ENCODE data around the gene KHDC3L. TPM values are rescaled to one million over a fixed set of nuclear protein-coding genes. Genes with fewer than 3 reads are reported as not detected.

KHDC3L gene
- total and polyA plus RNA-seq, 2 of the 8 experiments (the other 6 are each of a cell fraction or from before 2014, with no cell fraction given) = 0.11 TPM; not detected in 1

DNA sequence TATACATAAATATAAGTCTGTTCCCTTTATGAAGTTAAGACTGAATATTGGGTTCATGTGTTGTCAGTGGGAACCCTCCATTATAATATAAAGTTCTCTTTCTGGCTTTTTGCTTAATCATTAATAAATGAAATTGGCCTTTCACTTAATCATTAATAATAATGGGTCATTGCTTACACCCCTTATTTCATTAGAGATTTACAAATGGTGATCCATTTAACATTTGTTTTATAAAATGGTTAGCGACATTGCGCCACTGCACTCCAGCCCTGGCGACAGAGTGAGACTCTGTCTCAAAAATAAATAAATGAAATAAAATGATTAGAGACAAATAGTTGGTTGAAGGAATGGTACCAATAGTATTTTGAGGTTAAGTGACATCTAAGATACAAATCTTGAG, 50.6 kb downstream of the KHDC3L start (continued):
- TF ChIP-seq, protein P1, sequence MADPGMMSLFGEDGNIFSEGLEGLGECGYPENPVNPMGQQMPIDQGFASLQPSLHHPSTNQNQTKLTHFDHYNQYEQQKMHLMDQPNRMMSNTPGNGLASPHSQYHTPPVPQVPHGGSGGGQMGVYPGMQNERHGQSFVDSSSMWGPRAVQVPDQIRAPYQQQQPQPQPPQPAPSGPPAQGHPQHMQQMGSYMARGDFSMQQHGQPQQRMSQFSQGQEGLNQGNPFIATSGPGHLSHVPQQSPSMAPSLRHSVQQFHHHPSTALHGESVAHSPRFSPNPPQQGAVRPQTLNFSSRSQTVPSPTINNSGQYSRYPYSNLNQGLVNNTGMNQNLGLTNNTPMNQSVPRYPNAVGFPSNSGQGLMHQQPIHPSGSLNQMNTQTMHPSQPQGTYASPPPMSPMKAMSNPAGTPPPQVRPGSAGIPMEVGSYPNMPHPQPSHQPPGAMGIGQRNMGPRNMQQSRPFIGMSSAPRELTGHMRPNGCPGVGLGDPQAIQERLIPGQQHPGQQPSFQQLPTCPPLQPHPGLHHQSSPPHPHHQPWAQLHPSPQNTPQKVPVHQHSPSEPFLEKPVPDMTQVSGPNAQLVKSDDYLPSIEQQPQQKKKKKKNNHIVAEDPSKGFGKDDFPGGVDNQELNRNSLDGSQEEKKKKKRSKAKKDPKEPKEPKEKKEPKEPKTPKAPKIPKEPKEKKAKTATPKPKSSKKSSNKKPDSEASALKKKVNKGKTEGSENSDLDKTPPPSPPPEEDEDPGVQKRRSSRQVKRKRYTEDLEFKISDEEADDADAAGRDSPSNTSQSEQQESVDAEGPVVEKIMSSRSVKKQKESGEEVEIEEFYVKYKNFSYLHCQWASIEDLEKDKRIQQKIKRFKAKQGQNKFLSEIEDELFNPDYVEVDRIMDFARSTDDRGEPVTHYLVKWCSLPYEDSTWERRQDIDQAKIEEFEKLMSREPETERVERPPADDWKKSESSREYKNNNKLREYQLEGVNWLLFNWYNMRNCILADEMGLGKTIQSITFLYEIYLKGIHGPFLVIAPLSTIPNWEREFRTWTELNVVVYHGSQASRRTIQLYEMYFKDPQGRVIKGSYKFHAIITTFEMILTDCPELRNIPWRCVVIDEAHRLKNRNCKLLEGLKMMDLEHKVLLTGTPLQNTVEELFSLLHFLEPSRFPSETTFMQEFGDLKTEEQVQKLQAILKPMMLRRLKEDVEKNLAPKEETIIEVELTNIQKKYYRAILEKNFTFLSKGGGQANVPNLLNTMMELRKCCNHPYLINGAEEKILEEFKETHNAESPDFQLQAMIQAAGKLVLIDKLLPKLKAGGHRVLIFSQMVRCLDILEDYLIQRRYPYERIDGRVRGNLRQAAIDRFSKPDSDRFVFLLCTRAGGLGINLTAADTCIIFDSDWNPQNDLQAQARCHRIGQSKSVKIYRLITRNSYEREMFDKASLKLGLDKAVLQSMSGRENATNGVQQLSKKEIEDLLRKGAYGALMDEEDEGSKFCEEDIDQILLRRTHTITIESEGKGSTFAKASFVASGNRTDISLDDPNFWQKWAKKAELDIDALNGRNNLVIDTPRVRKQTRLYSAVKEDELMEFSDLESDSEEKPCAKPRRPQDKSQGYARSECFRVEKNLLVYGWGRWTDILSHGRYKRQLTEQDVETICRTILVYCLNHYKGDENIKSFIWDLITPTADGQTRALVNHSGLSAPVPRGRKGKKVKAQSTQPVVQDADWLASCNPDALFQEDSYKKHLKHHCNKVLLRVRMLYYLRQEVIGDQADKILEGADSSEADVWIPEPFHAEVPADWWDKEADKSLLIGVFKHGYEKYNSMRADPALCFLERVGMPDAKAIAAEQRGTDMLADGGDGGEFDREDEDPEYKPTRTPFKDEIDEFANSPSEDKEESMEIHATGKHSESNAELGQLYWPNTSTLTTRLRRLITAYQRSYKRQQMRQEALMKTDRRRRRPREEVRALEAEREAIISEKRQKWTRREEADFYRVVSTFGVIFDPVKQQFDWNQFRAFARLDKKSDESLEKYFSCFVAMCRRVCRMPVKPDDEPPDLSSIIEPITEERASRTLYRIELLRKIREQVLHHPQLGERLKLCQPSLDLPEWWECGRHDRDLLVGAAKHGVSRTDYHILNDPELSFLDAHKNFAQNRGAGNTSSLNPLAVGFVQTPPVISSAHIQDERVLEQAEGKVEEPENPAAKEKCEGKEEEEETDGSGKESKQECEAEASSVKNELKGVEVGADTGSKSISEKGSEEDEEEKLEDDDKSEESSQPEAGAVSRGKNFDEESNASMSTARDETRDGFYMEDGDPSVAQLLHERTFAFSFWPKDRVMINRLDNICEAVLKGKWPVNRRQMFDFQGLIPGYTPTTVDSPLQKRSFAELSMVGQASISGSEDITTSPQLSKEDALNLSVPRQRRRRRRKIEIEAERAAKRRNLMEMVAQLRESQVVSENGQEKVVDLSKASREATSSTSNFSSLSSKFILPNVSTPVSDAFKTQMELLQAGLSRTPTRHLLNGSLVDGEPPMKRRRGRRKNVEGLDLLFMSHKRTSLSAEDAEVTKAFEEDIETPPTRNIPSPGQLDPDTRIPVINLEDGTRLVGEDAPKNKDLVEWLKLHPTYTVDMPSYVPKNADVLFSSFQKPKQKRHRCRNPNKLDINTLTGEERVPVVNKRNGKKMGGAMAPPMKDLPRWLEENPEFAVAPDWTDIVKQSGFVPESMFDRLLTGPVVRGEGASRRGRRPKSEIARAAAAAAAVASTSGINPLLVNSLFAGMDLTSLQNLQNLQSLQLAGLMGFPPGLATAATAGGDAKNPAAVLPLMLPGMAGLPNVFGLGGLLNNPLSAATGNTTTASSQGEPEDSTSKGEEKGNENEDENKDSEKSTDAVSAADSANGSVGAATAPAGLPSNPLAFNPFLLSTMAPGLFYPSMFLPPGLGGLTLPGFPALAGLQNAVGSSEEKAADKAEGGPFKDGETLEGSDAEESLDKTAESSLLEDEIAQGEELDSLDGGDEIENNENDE (IDR thresholded peaks at IDR 0.05; ENCODE audit: insufficient replicate concordance, low read length) = no peak
- no peak for TF ChIP-seq RBBP5 (IDR thresholded peaks at IDR 0.05; ENCODE audit: borderline replicate concordance, low read depth, low read length)
- no peak for TF ChIP-seq ASH2L (IDR thresholded peaks at IDR 0.05; ENCODE audit: low read length)

Measured in H1 (cell line).